ENCODE measurements around the gene VPS13D. TPM values are rescaled to one million over a fixed set of nuclear protein-coding genes. Genes with fewer than 3 reads are reported as not detected.

The VPS13D gene
- total RNA-seq, 1 experiment from 2014 or later = 36.5 TPM

DNA sequence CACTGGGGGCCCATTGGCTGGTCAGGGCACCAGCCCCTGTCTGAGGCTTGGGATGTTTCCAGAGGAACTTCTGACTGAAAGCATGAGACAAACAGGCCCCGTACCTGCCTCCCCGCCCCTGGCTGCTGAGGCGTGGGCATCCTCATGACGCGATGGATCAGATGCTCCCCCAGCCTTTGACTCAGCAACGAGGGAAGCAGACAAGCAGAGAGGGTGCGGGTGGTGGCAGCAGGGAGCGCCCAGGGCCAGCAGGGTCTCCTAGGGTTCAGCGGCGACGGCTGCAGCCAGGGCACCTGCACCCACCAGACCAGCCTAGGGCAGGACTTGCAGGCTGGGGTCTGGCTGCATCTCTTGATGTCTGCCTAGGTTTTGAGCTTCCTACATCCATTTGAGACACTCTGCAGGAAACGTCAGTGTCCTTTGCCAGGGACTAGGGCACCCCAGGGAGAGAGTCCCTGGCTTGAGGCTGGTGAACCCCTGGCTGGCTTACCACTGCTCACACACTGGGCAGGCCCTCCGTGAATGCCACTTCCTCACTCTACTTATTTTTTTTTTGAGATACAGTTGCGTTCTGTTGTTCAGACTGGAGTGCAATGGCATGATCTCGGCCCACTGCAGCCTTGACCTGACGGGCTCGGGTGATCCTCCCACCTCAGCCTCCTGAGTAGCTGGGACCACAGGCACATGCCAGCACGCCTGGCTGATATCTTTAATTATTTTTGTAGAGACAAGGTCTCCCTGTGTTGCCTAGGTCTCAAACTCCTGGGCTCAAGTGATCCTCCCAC lies 324.9 kb downstream of the VPS13D start:
- DNase-seq (ENCODE audit: unreplicated experiment) = no peak
- no peaks in the 10 kb centered on the region for H3K9me3 Mint-ChIP-seq (ENCODE audit: unreplicated experiment)
- H3K4me3 Mint-ChIP-seq (ENCODE audit: unreplicated experiment) = no peak overlapping the region
- H3K36me3 Mint-ChIP-seq (ENCODE audit: insufficient read depth, unreplicated experiment) = peaks cover 4% of the 10 kb centered on the region
- CTCF ChIA-PET = no interaction called here
- BruUV-seq (replicated peaks) = no TSS peak
- POLR2A ChIA-PET = no interaction called here
- H3K4me1 Mint-ChIP-seq (ENCODE audit: insufficient read depth, unreplicated experiment) = peaks cover 6% of the 10 kb centered on the region
- no peak overlapping the region for H3K27ac Mint-ChIP-seq (ENCODE audit: low read depth, unreplicated experiment)
- H3K27me3 Mint-ChIP-seq (ENCODE audit: insufficient read depth, unreplicated experiment) = peaks cover 14% of the 10 kb centered on the region
- intact Hi-C loops (cut with micrococcal nuclease) = loop anchor here (5.0 kb wide), 1 partner anchor 63 kb away; the partner anchor contains the start of gene DHRS3
- no peak for TF ChIP-seq CTCF (IDR thresholded peaks at IDR 0.05; ENCODE audit: unreplicated experiment)

- peaks cover 4% of the 10 kb centered on the region for H3K36me3 Mint-ChIP-seq (ENCODE audit: insufficient read depth, unreplicated experiment)
- no peaks in the 10 kb centered on the region for H3K9me3 Mint-ChIP-seq (ENCODE audit: unreplicated experiment)
- ChIA-PET CTCF (no interaction called here), POLR2A (no interaction called here)
- no peaks in the 10 kb centered on the region for H3K4me1 Mint-ChIP-seq (ENCODE audit: insufficient read depth, unreplicated experiment)
- DNase-seq (ENCODE audit: unreplicated experiment) = no peak
- H3K27ac Mint-ChIP-seq (ENCODE audit: low read depth, unreplicated experiment) = no peak overlapping the region
- intact Hi-C loops (cut with micrococcal nuclease) = no loop called here
- no peak for TF ChIP-seq CTCF (IDR thresholded peaks at IDR 0.05; ENCODE audit: unreplicated experiment)
- no TSS peak for BruUV-seq (replicated peaks)
- H3K27me3 Mint-ChIP-seq (ENCODE audit: insufficient read depth, unreplicated experiment) = peaks cover 14% of the 10 kb centered on the region
- no peak overlapping the region for H3K4me3 Mint-ChIP-seq (ENCODE audit: unreplicated experiment)
These were observed 325.9 kb downstream of the VPS13D start for GRCh38 chr1:12555411-12556367.

DNA sequence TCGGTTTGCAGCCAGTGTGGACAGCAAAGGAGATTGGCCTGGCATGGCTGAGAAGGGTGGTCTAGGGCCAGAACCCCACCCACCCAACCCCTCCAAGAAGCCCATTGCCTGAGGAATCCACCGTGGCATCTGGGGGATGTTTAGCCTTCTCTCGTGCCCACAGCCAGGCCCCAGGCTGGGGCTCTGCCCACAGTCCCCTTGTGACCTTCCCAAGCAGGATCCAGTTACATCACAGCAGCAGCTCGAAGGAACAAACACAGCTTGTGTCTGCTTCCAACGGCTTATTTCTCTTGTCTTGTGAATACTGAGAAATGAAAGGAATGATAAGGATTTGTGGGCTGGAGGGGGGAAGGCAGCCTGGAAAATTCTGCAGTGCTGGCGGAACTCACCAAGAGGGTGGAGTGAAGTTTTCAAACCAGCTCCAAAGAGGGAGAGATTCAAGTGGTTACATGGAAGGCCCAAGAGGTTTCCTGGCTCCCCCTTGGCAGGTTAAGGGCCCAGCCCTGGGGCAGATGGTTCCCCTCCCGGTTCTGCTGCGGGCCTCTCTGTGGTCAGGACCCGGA lies 326.6 kb downstream of the VPS13D start:
- ChIA-PET POLR2A (no interaction called here), CTCF (no interaction called here)
- BruUV-seq (replicated peaks) = no TSS peak

More for the DNA sequence above, 326.6 kb downstream of the VPS13D start:
- peaks cover 14% of the 10 kb centered on the region for H3K27me3 Mint-ChIP-seq (ENCODE audit: insufficient read depth, unreplicated experiment)
- no peak for DNase-seq (ENCODE audit: unreplicated experiment)
- H3K4me1 Mint-ChIP-seq (ENCODE audit: insufficient read depth, unreplicated experiment) = no peaks in the 10 kb centered on the region
- TF ChIP-seq CTCF (IDR thresholded peaks at IDR 0.05; ENCODE audit: unreplicated experiment) = no peak
- no peak overlapping the region for H3K27ac Mint-ChIP-seq (ENCODE audit: low read depth, unreplicated experiment)
- intact Hi-C loops (cut with micrococcal nuclease) = no loop called here
- no peak overlapping the region for H3K4me3 Mint-ChIP-seq (ENCODE audit: unreplicated experiment)
- H3K36me3 Mint-ChIP-seq (ENCODE audit: insufficient read depth, unreplicated experiment) = peaks cover 4% of the 10 kb centered on the region
- H3K9me3 Mint-ChIP-seq (ENCODE audit: unreplicated experiment) = no peaks in the 10 kb centered on the region

All from MCF 10A (cell line).